Endothelial cell of umbilical vein (primary cell): ENCODE data around the gene MYLK. TPM values are rescaled to one million over a fixed set of nuclear protein-coding genes. Genes with fewer than 3 reads are reported as not detected.

Experiments used
- BruUV-seq: library from RNA; stranded (reverse); fragments of 400-500 nt; replicated peaks from 2 replicates; lab custom pipeline; 2021; lab: Mats Ljungman, UMichigan
- CTCF ChIA-PET: fragments of 300-600, 350-600 bp; sonication (Branson Sonifier 250); formaldehyde crosslinking; loops from one replicate; lab custom pipeline; 2021; ENCODE audit warnings: antibody characterized with exemption, inconsistent platforms; lab: Charles Lee
- POLR2A ChIA-PET: fragments of 300-600, 350-600 bp; sonication (Branson Sonifier 250); formaldehyde crosslinking; loops from one replicate; lab custom pipeline; 2021; ENCODE audit warnings: antibody characterized with exemption, inconsistent platforms; lab: Charles Lee
- DNase-seq: peaks from one replicate; pipeline ENCODE4 v3.0.0-alpha.2; 2011; ENCODE audit warnings: low read depth, low spot score
- FAIRE-seq: peaks from 2 replicates; lab custom pipeline; 2011; peaks lifted over from hg19 to GRCh38; lab: Jason Lieb, UNC
- H2AFZ ChIP-seq: 2 replicates; pipeline ENCODE4 v1.6.0; 2012; ENCODE audit warnings: low read depth, low read length, control low read depth, inconsistent platforms
- H3K27ac ChIP-seq: 2 replicates; pipeline ENCODE4 v1.5.1; 2011; ENCODE audit warnings: low read depth, mild to moderate bottlenecking, control low read depth, low read length, moderate library complexity; ENCODE audit not compliant: insufficient read depth
- H3K27me3 ChIP-seq, 2 experiments: 2 replicates each; pipeline versions ENCODE4 v1.6.0 to v1.6.1; 2011; ENCODE audit warnings: low read length in 2 of 2, mixed read lengths in 1 of 2; ENCODE audit not compliant: control insufficient read depth in 2 of 2, insufficient read depth in 2 of 2
- H3K36me3 ChIP-seq, 2 experiments: 2 replicates in 1 of 2; 3 replicates in 1 of 2; pipeline ENCODE4 v1.5.1; 2011; ENCODE audit warnings: low read length in 2 of 2, mild to moderate bottlenecking in 1 of 2, moderate library complexity in 1 of 2; ENCODE audit not compliant: control insufficient read depth in 2 of 2, insufficient read depth in 2 of 2; ENCODE audit errors: extremely low read depth in 1 of 2
- H3K4me1 ChIP-seq: 3 replicates; pipeline ENCODE4 v1.5.1; 2011; ENCODE audit warnings: mild to moderate bottlenecking, low read length; ENCODE audit not compliant: control insufficient read depth, insufficient read depth; ENCODE audit errors: extremely low read depth
- H3K4me2 ChIP-seq: 2 replicates; pipeline ENCODE4 v1.6.1; 2011; ENCODE audit warnings: low read length, control low read depth, mixed read lengths; ENCODE audit not compliant: insufficient read depth
- H3K4me3 ChIP-seq, 3 experiments: fragments of 200-600 bp in 1 of 3; sonication (generic), shearing (Covaris generic) in 1 of 3; replicated peaks in 1 of 3; 2 replicates each; pipeline ENCODE4 v1.5.1; 2011 to 2016; ENCODE audit warnings: control low read depth in 3 of 3, low read length in 3 of 3, mild to moderate bottlenecking in 2 of 3, inconsistent platforms in 1 of 3, low read depth in 1 of 3, moderate library complexity in 1 of 3; ENCODE audit not compliant: insufficient read depth in 1 of 3
- H3K79me2 ChIP-seq: 2 replicates; pipeline ENCODE4 v1.6.0; 2012; ENCODE audit warnings: low read length, inconsistent platforms; ENCODE audit not compliant: control insufficient read depth, insufficient read depth
- H3K9ac ChIP-seq: replicated peaks from 2 replicates; pipeline ENCODE3; 2011; ENCODE audit warnings: low read length, control low read depth; ENCODE audit not compliant: insufficient read depth; ENCODE audit errors: extremely low read depth
- H3K9me1 ChIP-seq: replicated peaks from 3 replicates; pipeline ENCODE4 v1.6.0; 2011; ENCODE audit warnings: mild to moderate bottlenecking, low read length; ENCODE audit not compliant: control insufficient read depth, insufficient read depth; ENCODE audit errors: extremely low read depth
- H3K9me3 ChIP-seq: replicated peaks from 2 replicates; pipeline ENCODE4 v1.5.1; 2012; ENCODE audit warnings: low read length, inconsistent platforms; ENCODE audit not compliant: control insufficient read depth, insufficient read depth
- H4K20me1 ChIP-seq: replicated peaks from 2 replicates; pipeline ENCODE3; 2011; ENCODE audit warnings: mild to moderate bottlenecking, low read length; ENCODE audit not compliant: control insufficient read depth, insufficient read depth; ENCODE audit errors: extremely low read depth
- CTCF ChIP-seq, 2 donors: IDR thresholded peaks; 1 replicate in 1 of 2; 2 replicates in 1 of 2; pipeline ENCODE4 v1.5.1; 2011; ENCODE audit warnings: low read length in 2 of 2, mild to moderate bottlenecking in 2 of 2, moderate library complexity in 2 of 2, control low read depth in 1 of 2, inconsistent platforms in 1 of 2, low read depth in 1 of 2; ENCODE audit not compliant: insufficient read depth in 1 of 2; ENCODE audit errors: extremely low read depth in 1 of 2
- EZH2 ChIP-seq: IDR thresholded peaks from 2 replicates; pipeline ENCODE4 v1.6.1; 2012; ENCODE audit warnings: borderline replicate concordance, low read depth, mild to moderate bottlenecking, moderate library complexity, low read length, inconsistent platforms; ENCODE audit not compliant: severe bottlenecking
- FOS ChIP-seq: IDR thresholded peaks from 2 replicates; pipeline ENCODE4 v1.6.1; 2011; ENCODE audit warnings: mild to moderate bottlenecking, low read length, moderate library complexity, borderline replicate concordance; ENCODE audit not compliant: insufficient read depth
- GATA2 ChIP-seq: IDR thresholded peaks from 2 replicates; pipeline ENCODE4 v1.7.0; 2011; ENCODE audit warnings: low read depth, mild to moderate bottlenecking, moderate library complexity, mixed read lengths, low read length; ENCODE audit not compliant: insufficient read length, insufficient read depth
- JUN ChIP-seq: IDR thresholded peaks from 2 replicates; pipeline ENCODE4 v1.6.1; 2011; ENCODE audit warnings: borderline replicate concordance, low read depth; ENCODE audit not compliant: insufficient read length, insufficient read depth
- MAX ChIP-seq: IDR thresholded peaks from 2 replicates; pipeline ENCODE4 v1.6.1; 2011; ENCODE audit not compliant: insufficient read depth, insufficient read length
- MYC ChIP-seq: IDR thresholded peaks from one replicate; pipeline ENCODE4 v1.6.1; 2011; ENCODE audit warnings: mild to moderate bottlenecking, low read depth, low read length
- POLR2A ChIP-seq: IDR thresholded peaks from 2 replicates; pipeline ENCODE4 v1.6.1; 2012; ENCODE audit warnings: low read depth, mild to moderate bottlenecking, control low read depth, low read length
- POLR2AphosphoS5 ChIP-seq: IDR thresholded peaks from 2 replicates; pipeline ENCODE4 v1.6.1; 2012; ENCODE audit warnings: low read depth, mild to moderate bottlenecking, control low read depth, low read length, moderate library complexity; ENCODE audit not compliant: insufficient read depth
- dilution Hi-C: fragments of 300-500 bp; cut with MboI; formaldehyde crosslinking; loops from one replicate; pipeline ENCODE4 v1.15.0; 2019; ENCODE audit warnings: low sequenced_read_pairs; ENCODE audit not compliant: extremely low pct_ligation_motif_present
- intact Hi-C: fragments of 100-400 bp; cut with micrococcal nuclease; formaldehyde crosslinking; loops from one replicate; pipeline ENCODE4 v1.10.0; 2022
- polyA plus RNA-seq, 4 experiments: library from polyadenylated mRNA; depleted of rRNA in 3 of 4; stranded (reverse) in 3 of 4; unstranded in 1 of 4; fragments of >200 nt; gene quantifications; 2 replicates each; pipeline versions ENCODE4 v1.2.1 to v1.2.3, GENCODE V29; 2011 to 2012; ENCODE audit warnings: missing spikeins in 1 of 4
- total RNA-seq: library from RNA; stranded (reverse); gene quantifications from 2 replicates; pipeline ENCODE4 v1.2.3, GENCODE V29; 2021

MYLK gene
- total and polyA plus RNA-seq, 2 donors (not counting 3 experiments of a cell fraction or from before 2014, with no cell fraction given): 10.0 to 22.2 TPM

DNA sequence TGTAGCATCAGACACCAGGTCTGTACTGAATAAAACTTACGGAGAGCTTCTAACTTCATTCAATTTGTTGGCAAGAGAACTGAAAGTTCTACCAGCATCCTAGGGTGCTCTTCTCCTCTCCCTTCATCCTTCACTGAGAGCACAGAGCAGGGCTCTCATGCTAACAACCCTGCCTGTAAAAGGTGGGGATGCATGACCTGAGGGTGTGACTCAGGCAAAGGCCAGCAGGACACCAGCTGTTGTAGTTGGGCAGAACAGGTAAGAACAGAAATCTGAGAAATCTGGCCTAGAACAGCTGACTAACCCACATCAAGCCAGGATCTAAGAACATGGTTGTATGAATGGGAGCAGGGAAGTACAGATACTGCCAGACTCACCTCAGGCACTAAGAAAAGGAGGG, 64.2 kb downstream of the MYLK start:
- no peaks in the 10 kb centered on the region for H4K20me1 ChIP-seq
- H3K4me1 ChIP-seq: peaks cover 9% of the 10 kb centered on the region
- no peak overlapping the region for H3K4me3 ChIP-seq
- TF ChIP-seq POLR2AphosphoS5: no peak
- TF ChIP-seq EZH2: no peak
- no peak for TF ChIP-seq GATA2
- no peak for TF ChIP-seq MAX
- TF ChIP-seq MYC: no peak
- TF ChIP-seq POLR2A: no peak
- no peak for TF ChIP-seq JUN
- TF ChIP-seq FOS: no peak
- dilution Hi-C loops (no loop called here), intact Hi-C loops (no loop called here)
- no peak for DNase-seq
- POLR2A ChIA-PET: no interaction called here
- no peak overlapping the region for H3K27ac ChIP-seq
- no peak overlapping the region for H3K4me2 ChIP-seq
- no peaks in the 10 kb centered on the region for H3K27me3 ChIP-seq
- no peaks in the 10 kb centered on the region for H3K9me1 ChIP-seq
- BruUV-seq: no TSS peak
- H3K36me3 ChIP-seq: no peaks in the 10 kb centered on the region
- no peak for FAIRE-seq
- CTCF ChIA-PET: interaction anchor here (1.1 to 1.9 kb wide), 2 partner anchors 14 to 16 kb away, joined by 3 to 7 read pairs; no protein-coding TSS in a partner anchor
- no peaks in the 10 kb centered on the region for H3K79me2 ChIP-seq
- H3K9ac ChIP-seq: no peak overlapping the region
- H2AFZ ChIP-seq: no peak overlapping the region
- no peaks in the 10 kb centered on the region for H3K9me3 ChIP-seq

GRCh38 chr3:123818921-123819429, 65.2 kb downstream of the MYLK start:
- peak; percentile 87 for FAIRE-seq

More at GRCh38 chr3:123818921-123819429, 65.2 kb downstream of the MYLK start:
- no TSS peak for BruUV-seq
- peaks cover 9% of the 10 kb centered on the region for H3K4me1 ChIP-seq
- CTCF ChIA-PET: interaction anchor here (0.7 to 1.9 kb wide), 4 partner anchors 15 to 95 kb away, joined by 3 to 7 read pairs (median 3); no protein-coding TSS in a partner anchor
- H3K4me3 ChIP-seq: no peak overlapping the region
- intact Hi-C loops (no loop called here), dilution Hi-C loops (no loop called here)
- POLR2A ChIA-PET: interaction anchor here (0.7 kb wide), 1 partner anchor 10 kb away, joined by 3 read pairs; no protein-coding TSS in a partner anchor
- no peak overlapping the region for H3K9ac ChIP-seq
- H2AFZ ChIP-seq: no peak overlapping the region
- H3K79me2 ChIP-seq: no peaks in the 10 kb centered on the region
- no peaks in the 10 kb centered on the region for H4K20me1 ChIP-seq
- no peaks in the 10 kb centered on the region for H3K9me3 ChIP-seq
- H3K27ac ChIP-seq: no peak overlapping the region
- H3K27me3 ChIP-seq: no peaks in the 10 kb centered on the region
- no peak overlapping the region for H3K4me2 ChIP-seq
- no peaks in the 10 kb centered on the region for H3K36me3 ChIP-seq
- peak; percentile 29 for DNase-seq
- no peaks in the 10 kb centered on the region for H3K9me1 ChIP-seq
- peak; percentile 30 for TF ChIP-seq FOS
- TF ChIP-seq MAX: no peak
- peak; percentile 8 for TF ChIP-seq GATA2
- TF ChIP-seq CTCF (IDR thresholded peaks at IDR 0.05; ENCODE audit: extremely low read depth in 1 of 2, insufficient read depth in 1 of 2, low read depth in 1 of 2, low read length in 2 of 2): no peak
